Upper lobe of left lung (tissue), 4 donors: ENCODE results near the gene TYMP.

Source experiments
- POLR2A ChIP-seq, 4 donors: fragments of 450-650 bp; IDR thresholded peaks; one replicate each; pipeline ENCODE4 v1.5.1; 2016 to 2017; ENCODE audit warnings: antibody characterized with exemption in 4 of 4, mild to moderate bottlenecking in 2 of 4
- TF ChIP-seq, protein P1 (sequence below), 6 experiments: fragments of 450-650 bp in 4 of 6; fragments of 200-600 bp in 2 of 6; sonication (generic) in 2 of 6; IDR thresholded peaks; one replicate each; pipeline ENCODE4 v1.5.1; 2016 to 2019; ENCODE audit warnings: antibody characterized with exemption in 6 of 6

DNA sequence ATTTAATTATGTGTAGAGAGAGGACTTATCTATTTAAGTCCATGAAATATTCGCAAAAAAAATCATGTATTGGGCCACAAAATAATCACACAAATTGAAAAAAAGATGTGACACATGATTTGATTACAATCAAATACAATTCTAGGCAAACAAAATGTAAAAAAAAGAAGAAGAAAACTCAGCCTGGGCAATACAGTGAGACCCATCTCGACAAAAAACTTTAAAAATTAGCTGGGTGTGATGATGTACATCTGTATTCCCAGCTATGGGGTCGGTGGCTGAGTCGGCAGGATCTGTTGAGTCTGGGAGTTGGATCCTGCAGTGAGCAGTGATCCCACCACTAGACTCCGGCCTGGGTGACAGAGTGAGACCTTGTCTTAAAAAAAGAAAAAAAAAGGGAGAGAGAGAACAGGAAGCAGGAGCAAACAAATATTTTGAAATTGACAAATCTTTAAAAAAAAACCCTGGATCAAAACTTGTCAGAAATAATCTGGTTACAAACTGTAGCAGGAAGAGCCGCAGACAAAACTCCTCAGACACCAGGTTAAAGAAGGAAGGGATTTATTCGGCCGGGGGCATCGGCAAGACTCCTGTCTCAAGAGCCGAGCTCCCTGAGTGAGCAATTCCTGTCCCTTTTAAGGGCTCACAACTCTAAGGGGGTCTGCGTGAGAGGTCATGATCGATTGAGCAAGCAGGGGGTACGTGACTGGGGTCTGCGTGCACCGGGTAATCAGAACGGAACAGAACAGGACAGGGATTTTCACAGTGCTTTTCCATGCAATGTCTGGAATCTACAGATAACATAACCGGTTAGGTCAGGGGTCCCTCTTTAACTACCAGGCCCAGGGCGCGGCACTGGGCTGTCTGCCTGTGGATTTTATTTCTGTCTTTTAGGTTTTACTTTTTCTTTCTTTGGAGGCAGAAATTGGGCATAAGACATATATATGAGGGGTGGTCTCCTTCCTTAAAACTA is 3.3 kb upstream of the TYMP start:
- TF ChIP-seq, protein P1, sequence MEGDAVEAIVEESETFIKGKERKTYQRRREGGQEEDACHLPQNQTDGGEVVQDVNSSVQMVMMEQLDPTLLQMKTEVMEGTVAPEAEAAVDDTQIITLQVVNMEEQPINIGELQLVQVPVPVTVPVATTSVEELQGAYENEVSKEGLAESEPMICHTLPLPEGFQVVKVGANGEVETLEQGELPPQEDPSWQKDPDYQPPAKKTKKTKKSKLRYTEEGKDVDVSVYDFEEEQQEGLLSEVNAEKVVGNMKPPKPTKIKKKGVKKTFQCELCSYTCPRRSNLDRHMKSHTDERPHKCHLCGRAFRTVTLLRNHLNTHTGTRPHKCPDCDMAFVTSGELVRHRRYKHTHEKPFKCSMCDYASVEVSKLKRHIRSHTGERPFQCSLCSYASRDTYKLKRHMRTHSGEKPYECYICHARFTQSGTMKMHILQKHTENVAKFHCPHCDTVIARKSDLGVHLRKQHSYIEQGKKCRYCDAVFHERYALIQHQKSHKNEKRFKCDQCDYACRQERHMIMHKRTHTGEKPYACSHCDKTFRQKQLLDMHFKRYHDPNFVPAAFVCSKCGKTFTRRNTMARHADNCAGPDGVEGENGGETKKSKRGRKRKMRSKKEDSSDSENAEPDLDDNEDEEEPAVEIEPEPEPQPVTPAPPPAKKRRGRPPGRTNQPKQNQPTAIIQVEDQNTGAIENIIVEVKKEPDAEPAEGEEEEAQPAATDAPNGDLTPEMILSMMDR (IDR thresholded peaks at IDR 0.05) = no peak
- no peak for TF ChIP-seq POLR2A (IDR thresholded peaks at IDR 0.05)
